AG10803 (cell line): Measurements from ENCODE around the gene LSAMP.

Source experiments
- DNase-seq: peaks from one replicate; pipeline ENCODE4 v3.0.0; 2010; ENCODE audit warnings: low read depth
- H3K4me3 ChIP-seq: 2 replicates; pipeline ENCODE4 v1.5.1; 2011; ENCODE audit warnings: mild to moderate bottlenecking, low read length, control low read depth
- TF ChIP-seq, protein P1 (sequence below): conservative IDR thresholded peaks from 2 replicates; pipeline ENCODE4 v1.5.1; 2011; ENCODE audit warnings: mild to moderate bottlenecking, low read length, control low read depth, inconsistent platforms

LSAMP gene

DNA sequence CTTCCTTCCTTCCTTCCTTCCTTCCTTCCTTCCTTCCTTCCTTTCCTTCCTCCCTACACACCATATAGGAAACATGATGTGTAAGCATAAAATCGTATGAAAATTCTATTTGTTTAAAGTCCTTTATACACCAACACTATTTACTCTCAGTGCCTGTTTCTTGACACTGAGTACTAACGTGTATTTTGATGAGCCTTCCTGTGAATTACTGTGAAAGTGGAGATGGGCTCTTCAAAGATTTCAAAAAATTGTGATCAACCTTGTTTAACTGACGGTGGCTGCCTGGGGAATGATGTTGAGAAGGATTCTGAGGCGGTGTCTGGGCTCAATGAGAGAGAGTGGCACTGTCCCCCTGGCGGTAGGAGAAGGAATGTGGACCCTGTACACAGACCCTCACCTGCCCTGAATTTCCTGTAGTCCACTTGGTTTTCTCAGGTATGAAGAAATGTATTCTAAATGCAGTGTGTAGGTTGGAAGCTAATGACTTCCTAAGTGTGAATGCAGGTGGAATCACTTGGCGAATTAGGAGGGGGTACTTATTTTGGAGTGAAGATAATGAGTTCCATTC is 584.0 kb downstream of the LSAMP start:
- DNase-seq: no peak
- no peak overlapping the region for H3K4me3 ChIP-seq
- TF ChIP-seq, protein P1, sequence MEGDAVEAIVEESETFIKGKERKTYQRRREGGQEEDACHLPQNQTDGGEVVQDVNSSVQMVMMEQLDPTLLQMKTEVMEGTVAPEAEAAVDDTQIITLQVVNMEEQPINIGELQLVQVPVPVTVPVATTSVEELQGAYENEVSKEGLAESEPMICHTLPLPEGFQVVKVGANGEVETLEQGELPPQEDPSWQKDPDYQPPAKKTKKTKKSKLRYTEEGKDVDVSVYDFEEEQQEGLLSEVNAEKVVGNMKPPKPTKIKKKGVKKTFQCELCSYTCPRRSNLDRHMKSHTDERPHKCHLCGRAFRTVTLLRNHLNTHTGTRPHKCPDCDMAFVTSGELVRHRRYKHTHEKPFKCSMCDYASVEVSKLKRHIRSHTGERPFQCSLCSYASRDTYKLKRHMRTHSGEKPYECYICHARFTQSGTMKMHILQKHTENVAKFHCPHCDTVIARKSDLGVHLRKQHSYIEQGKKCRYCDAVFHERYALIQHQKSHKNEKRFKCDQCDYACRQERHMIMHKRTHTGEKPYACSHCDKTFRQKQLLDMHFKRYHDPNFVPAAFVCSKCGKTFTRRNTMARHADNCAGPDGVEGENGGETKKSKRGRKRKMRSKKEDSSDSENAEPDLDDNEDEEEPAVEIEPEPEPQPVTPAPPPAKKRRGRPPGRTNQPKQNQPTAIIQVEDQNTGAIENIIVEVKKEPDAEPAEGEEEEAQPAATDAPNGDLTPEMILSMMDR: no peak

DNA sequence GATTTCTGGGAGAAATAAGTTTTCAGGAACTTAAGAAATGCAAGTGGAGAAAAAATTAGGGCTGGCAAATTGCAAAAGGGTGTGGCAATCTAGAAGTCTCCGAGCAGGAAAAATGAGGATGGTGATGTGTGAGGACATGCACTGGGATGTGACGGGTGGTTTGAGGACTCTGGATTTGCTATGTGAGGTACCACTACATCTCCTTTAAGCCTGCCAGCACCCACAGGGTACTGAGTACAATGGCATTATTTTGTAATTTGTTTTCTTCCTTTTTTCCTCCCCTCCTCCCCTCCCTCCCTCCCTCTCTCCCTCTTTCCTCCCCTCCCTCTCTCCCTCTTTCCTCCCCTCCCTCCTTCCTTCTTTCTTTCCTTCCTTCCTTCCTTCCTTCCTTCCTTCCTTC is 584.5 kb downstream of the LSAMP start:
- TF ChIP-seq, protein P1: no peak
- no peak overlapping the region for H3K4me3 ChIP-seq
- no peak for DNase-seq

DNA sequence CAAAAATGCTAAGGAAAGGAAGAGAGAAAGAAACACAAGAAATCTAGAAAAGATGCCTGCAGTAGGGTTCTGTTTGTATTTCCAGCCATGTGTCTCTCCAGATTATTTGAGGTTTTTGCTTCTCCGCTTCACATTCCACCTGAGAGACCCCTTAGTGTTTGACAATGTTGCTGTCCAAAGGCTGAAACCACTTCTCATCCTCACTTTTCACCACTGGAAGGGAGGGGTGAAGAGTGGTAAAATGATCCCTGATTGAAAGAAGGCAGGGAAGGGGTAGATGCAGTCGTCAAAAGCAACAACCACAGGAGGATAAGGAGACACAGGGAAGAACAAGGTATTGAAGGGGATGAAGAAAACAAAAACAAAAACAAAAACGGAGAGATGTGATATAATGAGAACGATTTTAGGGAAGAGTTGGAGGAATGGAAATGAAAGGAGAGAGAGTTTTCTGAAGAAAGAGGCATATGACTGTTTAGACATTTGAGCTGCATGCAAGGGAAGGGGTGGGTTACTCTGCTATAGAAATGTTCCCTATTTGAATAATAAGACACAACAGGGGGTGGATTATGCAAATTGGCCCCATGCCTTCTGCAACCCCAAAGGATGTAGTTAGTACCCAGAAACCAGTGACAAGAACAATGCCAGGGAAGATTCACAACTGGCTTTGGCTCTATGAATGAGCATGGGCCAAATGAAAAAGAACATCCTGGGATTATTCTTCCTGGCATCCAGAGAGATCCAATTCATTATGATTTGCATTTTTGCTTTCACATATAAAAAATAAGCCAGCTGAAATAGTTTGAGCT is 586.1 kb downstream of the LSAMP start:
- no peak overlapping the region for H3K4me3 ChIP-seq
- TF ChIP-seq, protein P1: no peak
- no peak for DNase-seq

DNA sequence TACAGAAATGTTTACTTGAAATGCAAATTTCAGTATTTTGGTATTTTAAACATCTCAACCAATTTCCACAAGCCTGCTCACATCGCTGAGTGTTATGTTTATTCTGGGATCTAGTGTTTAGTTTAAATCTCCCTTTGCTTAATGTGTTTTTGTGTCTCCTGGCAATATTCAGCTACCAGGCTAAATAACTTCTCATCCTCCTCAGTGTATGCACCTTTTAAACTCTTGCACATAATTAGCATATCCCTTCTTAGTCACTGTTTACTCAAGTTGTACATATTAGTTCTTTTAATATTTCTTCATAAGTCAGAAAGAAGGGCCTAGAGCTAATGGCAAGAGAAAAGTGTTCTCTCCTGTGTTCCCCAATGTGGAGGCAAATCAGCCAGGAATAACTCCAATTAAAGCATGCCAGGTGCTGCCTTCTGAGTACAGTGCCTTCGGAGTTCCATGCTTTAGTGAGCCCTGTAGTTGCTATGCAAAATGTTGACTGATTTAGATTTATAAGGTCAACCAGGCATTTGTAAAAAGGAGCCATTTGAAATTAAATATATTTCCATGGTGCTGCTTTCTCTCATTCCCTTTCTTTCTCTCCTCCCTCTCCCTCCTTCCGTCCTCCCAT is 587.7 kb downstream of the LSAMP start:
- no peak overlapping the region for H3K4me3 ChIP-seq
- DNase-seq: no peak
- TF ChIP-seq, protein P1: no peak

DNA sequence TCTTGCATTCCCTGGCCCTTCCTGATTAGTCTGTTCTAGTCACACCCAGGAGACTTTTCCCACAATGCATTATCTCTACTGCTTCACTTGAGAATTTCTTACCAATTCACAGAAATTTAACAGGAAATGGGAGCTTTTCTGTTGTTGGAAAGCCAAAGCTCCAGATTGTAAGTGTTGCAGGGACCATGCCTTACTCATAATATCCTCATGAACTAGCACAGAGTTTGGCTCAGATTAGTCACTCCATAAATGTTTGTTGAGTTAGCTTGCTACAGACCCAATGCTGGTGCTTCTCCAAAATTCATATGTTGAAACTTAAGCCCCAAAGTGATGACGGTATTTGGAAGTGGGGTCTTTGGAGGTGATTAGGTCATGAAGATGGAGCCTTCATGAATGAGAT is 589.4 kb downstream of the LSAMP start:
- DNase-seq: peak; percentile 40
- TF ChIP-seq, protein P1: no peak

DNA sequence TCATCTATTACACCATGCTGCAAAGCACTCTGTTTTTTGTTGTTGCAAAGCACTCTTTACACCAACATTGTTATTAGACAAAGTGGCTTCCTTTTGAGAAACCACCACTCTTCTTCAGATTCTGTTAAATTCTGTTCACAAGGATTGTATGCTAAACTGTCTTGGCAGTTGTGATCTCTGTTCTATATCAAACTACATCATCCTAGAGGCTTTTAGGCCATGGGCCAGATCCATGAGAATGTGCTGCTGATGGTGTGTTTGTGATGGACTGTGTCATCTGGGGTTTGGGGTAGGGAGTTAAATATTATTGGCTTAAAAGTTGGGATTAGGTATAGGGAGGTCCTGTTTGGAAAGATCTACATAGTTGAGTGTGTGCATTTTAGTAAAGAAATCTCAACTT is 592.2 kb downstream of the LSAMP start:
- TF ChIP-seq, protein P1: no peak
- no peak overlapping the region for H3K4me3 ChIP-seq
- DNase-seq: no peak

More for the DNA sequence above, 589.4 kb downstream of the LSAMP start:
- no peak overlapping the region for H3K4me3 ChIP-seq
